WI38 (cell line): Measurements from ENCODE around the gene PARP1.

Source experiments
- H3K4me3 ChIP-seq: 2 replicates; pipeline ENCODE4 v1.5.1; 2011; ENCODE audit warnings: low read depth, mild to moderate bottlenecking, control low read depth, low read length
- TF ChIP-seq, protein P1 (sequence below): IDR thresholded peaks from 2 replicates; pipeline ENCODE4 v1.5.1; 2012; ENCODE audit warnings: low read depth, mild to moderate bottlenecking, control low read depth, low read length

PARP1 gene

DNA sequence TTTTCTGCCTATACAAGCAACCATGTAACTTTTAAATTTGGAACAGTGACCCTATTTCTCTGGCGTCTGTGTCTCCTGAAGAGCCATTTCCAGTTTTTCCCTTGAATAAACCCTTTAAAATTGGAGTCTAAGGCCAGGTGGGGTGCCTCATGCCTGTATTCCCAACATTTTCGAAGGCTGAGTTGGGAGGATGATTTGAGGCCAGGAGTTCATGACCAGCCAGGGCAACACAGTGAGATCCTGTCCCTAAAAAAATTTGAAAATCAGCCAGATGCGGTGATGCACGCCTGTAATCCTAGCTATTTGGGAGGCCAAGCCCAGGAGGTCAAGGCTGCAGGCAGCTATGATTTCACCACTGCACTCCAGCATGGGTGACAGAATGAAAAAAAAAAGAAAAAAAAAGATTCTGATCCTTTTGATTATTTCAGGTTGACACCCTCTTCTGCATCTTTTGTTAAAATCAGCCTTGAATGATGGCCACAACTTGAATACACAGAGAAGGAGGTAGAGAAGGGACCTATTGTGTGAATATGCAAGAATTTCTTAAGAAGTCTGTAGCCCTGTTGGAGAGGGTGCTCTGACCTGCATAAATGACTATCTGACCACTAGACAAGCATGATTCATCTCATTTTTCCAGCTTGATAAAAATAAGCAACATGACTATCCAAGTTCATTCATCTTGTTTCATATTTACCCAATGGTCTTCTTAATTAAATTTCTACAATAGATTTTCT lies 40.2 kb upstream of the PARP1 start:
- TF ChIP-seq, protein P1, sequence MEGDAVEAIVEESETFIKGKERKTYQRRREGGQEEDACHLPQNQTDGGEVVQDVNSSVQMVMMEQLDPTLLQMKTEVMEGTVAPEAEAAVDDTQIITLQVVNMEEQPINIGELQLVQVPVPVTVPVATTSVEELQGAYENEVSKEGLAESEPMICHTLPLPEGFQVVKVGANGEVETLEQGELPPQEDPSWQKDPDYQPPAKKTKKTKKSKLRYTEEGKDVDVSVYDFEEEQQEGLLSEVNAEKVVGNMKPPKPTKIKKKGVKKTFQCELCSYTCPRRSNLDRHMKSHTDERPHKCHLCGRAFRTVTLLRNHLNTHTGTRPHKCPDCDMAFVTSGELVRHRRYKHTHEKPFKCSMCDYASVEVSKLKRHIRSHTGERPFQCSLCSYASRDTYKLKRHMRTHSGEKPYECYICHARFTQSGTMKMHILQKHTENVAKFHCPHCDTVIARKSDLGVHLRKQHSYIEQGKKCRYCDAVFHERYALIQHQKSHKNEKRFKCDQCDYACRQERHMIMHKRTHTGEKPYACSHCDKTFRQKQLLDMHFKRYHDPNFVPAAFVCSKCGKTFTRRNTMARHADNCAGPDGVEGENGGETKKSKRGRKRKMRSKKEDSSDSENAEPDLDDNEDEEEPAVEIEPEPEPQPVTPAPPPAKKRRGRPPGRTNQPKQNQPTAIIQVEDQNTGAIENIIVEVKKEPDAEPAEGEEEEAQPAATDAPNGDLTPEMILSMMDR, result no peak
- H3K4me3 ChIP-seq, result no peak overlapping the region

DNA sequence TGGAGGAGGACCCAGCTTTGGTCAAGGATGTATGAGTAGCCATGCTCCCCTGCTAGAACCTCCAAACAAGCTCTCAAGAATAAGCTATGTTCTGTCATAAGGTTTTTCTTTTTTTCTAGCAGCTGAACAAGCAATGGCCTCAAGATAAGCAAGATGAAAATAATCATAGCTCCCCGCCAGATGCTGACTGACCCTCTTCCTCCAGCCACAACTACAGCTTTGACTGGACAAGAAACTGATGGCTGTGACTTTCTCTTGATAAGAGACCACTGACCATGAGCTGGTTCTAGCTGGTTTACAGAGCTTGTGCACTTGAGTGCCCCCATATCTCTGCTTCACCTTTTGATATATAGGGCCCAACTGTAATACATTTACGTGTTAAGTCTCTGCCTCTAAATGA lies 38.2 kb upstream of the PARP1 start:
- no peak overlapping the region for H3K4me3 ChIP-seq
- TF ChIP-seq, protein P1, result no peak

DNA sequence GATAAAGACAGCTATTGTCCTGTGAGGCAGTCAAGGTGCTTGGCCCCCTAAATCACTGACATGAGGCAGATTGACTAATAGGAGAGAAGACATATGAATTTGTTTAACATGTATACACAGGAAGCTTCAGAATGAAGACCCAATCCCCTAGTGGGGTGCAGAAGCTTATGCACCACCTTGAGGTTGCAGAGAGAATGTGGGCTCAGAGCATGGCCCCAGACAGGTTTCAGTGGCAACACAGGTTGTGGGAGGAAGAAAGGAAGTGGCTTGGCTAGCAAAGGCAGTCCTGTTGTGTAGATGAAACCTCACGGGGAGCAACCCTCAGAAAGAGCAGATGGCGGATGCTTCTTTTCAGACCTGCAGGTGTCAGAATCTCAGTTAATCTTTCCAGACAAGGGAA lies 37.0 kb upstream of the PARP1 start:
- TF ChIP-seq, protein P1, result no peak
- H3K4me3 ChIP-seq, result no peak overlapping the region

DNA sequence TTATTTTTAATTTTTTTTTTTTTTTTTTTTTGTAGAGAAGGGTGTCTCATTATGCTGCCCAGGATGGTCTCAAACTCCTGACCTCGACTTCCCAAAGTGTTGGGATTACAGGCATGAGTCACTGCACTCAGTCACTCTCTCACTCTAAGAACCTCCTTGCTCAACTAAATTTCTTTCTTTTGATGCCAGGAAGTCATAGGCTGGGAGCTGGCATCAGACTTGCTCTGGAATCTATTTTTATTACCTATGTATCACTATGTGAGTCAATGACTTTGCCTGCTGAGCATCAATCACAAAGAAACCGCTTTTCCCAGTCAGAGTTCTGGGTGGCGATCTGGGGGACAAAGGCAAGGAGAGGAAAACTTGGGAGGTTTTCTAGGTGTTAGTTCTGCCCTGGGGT lies 35.5 kb upstream of the PARP1 start:
- no peak overlapping the region for H3K4me3 ChIP-seq
- TF ChIP-seq, protein P1, result no peak

DNA sequence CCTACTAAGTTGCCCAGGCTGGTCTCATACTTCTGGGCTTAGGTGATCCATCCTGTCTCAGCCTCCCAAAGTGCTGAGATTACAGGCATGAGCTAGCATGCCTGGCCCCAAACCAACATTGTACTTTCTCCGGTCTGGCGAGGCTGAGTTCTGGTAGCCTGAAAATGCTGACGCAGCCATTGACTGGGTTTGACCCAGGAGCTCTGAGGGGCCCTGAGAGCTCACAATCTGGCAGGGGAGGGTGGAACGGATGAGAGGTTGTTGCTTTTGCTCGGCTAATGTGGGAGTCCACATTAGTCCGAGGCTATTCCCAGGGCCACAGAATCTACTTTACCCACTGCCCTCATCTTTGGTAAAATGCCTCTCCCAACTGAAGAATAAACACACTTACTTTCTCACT lies 35.1 kb upstream of the PARP1 start:
- no peak overlapping the region for H3K4me3 ChIP-seq
- TF ChIP-seq, protein P1, result no peak

DNA sequence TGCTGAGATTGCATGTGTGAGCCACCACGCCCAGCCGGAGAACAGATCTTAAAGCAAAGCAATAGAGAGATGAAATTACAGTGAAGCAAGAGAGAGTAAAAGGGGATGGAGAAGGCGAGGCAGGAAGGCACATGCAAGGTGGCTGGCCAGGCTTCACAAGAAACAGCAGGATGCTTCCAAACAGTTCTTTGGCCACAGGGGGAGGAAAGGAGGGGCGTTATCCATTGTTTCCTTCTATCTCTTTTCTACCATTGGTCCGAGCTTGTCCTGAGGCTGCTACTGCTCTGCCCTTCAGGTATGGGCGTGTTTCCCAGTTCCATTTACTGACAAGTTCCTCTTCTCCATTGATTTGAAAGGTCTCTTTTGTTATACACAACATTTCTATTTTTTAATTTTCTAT lies 33.7 kb upstream of the PARP1 start:
- TF ChIP-seq, protein P1, result no peak
- no peak overlapping the region for H3K4me3 ChIP-seq

DNA sequence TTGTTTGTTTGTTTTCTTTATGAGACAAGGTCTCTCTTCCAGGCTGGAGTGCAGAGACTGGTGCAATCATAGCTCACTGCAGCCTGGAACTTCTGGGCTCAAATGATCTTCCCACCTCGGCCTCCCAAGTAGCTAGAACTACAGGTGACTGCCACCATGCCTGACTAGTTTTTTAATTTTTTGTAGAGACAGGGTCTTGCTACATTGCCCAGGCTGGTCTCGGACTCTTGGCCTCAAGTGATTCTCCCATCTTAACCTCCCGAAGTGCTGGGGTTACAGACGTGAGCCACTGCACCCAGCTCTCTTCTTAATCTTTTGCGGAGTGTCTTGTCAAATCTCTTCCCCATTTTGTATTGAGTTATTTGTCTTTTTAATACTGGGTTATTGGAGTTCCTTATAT lies 32.6 kb upstream of the PARP1 start:
- no peak overlapping the region for H3K4me3 ChIP-seq
- TF ChIP-seq, protein P1, result no peak
